A549 (cell line): ENCODE measurements around the gene FGF14. TPM values are rescaled to one million over a fixed set of nuclear protein-coding genes. Genes with fewer than 3 reads are reported as not detected.

Experiments used
- ATAC-seq, 2 experiments: fragments of 200-7000 bp in 1 of 2; fragments of >200 bp in 1 of 2; cut with Nextera tagmentation in 1 of 2; cut with Tn5 transposase in 1 of 2; 3 replicates each; pipeline versions ENCODE4 v1.8.0 to v1.9.1; 2018 to 2020; ENCODE audit warnings: mild to moderate bottlenecking in 1 of 2, moderate library complexity in 1 of 2
- CTCF ChIA-PET: fragments of 300-600 bp; sonication (Branson Sonifier 250); formaldehyde crosslinking; extraction: SDS; loops from one replicate; lab custom pipeline; 2021; ENCODE audit warnings: antibody characterized with exemption, inconsistent platforms; lab: Yijun Ruan, JAX
- POLR2A ChIA-PET: fragments of 350-600 bp; formaldehyde crosslinking; extraction: SDS; loops from one replicate; lab custom pipeline; 2021; ENCODE audit warnings: antibody characterized with exemption, inconsistent platforms; lab: Yijun Ruan, JAX
- DNase-seq, 2 experiments: peaks; one replicate each; pipeline versions ENCODE4 v3.0.0 to v3.0.0-alpha.2; 2011 to 2016; ENCODE audit warnings: low read depth in 1 of 2, low spot score in 1 of 2
- FAIRE-seq: peaks from 2 replicates; lab custom pipeline; 2011; peaks lifted over from hg19 to GRCh38; lab: Jason Lieb, UNC
- H3K27ac ChIP-seq, 2 experiments: fragments of >200 bp; sonication (Bioruptor Twin); formaldehyde crosslinking; 3 replicates each; pipeline ENCODE4 v1.5.1; 2016 to 2017
- H3K4me1 ChIP-seq: fragments of >200 bp; sonication (Bioruptor Twin); formaldehyde crosslinking; 3 replicates; pipeline ENCODE4 v1.6.1; 2016
- H3K4me2 ChIP-seq: fragments of >200 bp; sonication (Bioruptor Twin); formaldehyde crosslinking; 3 replicates; pipeline ENCODE4 v1.6.1; 2016
- H3K4me3 ChIP-seq: fragments of >200 bp; sonication (Bioruptor Twin); formaldehyde crosslinking; 3 replicates; pipeline ENCODE4 v1.5.1; 2016
- H3K9me3 ChIP-seq: fragments of >200 bp; sonication (Bioruptor Twin); formaldehyde crosslinking; 3 replicates; pipeline ENCODE4 v1.6.1; 2016
- BHLHE40 ChIP-seq: IDR thresholded peaks from 2 replicates; pipeline ENCODE4 v1.6.1; 2012; ENCODE audit warnings: low read depth, low read length, inconsistent platforms
- CTCF ChIP-seq: fragments of >200 bp; sonication (Bioruptor Twin); formaldehyde crosslinking; IDR thresholded peaks from 3 replicates; pipeline ENCODE4 v1.5.1; 2016
- ELK1 ChIP-seq: fragments of 150-350 bp; IDR thresholded peaks from 2 replicates; pipeline ENCODE4 v1.6.1; 2014; ENCODE audit warnings: low read depth, mild to moderate bottlenecking, low read length
- EP300 ChIP-seq, 2 experiments: fragments of >200 bp; sonication (Bioruptor Twin); formaldehyde crosslinking; IDR thresholded peaks; 2 replicates in 1 of 2; 3 replicates in 1 of 2; pipeline ENCODE4 v1.6.1; 2016 to 2017
- FOSB ChIP-seq: fragments of 250-450 bp; sonication (Bioruptor Pico); IDR thresholded peaks from 2 replicates; pipeline ENCODE4 v1.5.0; 2020; ENCODE audit warnings: mild to moderate bottlenecking, moderate library complexity
- GATA3 ChIP-seq: IDR thresholded peaks from 2 replicates; pipeline ENCODE4 v1.6.1; 2012; ENCODE audit warnings: borderline replicate concordance
- JUNB ChIP-seq: fragments of >200 bp; sonication (Bioruptor Twin); formaldehyde crosslinking; IDR thresholded peaks from 2 replicates; pipeline ENCODE4 v1.6.1; 2016
- MYC ChIP-seq: IDR thresholded peaks from 2 replicates; pipeline ENCODE4 v1.6.1; 2012; ENCODE audit warnings: mild to moderate bottlenecking, inconsistent platforms, low read length, improper control_type of control experiment, borderline replicate concordance
- RFX5 ChIP-seq: fragments of 450-650 bp; IDR thresholded peaks from 2 replicates; pipeline ENCODE4 v1.7.1; 2014; ENCODE audit warnings: antibody characterized with exemption, mild to moderate bottlenecking, moderate library complexity
- SMC3 ChIP-seq: fragments of >200 bp; sonication (Bioruptor Twin); formaldehyde crosslinking; IDR thresholded peaks from 3 replicates; pipeline ENCODE4 v1.6.1; 2018; ENCODE audit warnings: inconsistent platforms
- USF2 ChIP-seq: fragments of 450-650 bp; IDR thresholded peaks from 2 replicates; pipeline ENCODE4 v1.6.1; 2014; ENCODE audit warnings: antibody characterized with exemption
- WGBS: methylation state at CpG from one replicate; pipeline ENCODE4 v1.1.6; 2017; ENCODE audit errors: missing lambda C conversion rate; 5-methylcytosine and 5-hydroxymethylcytosine counted together
- polyA plus RNA-seq, 4 experiments: library from polyadenylated mRNA; depleted of rRNA in 3 of 4; stranded (reverse); fragments of >200 nt; fragmentation: RNase III in 1 of 4; extraction: RNeasy Plus Mini Kit Qiagen cat#74134 plus additional on column Dnase treatment in 1 of 4; gene quantifications; 2 replicates in 3 of 4; 3 replicates in 1 of 4; pipeline ENCODE4 v1.2.3, GENCODE V29; 2011 to 2017
- TF ChIP-seq, protein P1 (sequence below): fragments of 250-450 bp; sonication (Bioruptor Pico); IDR thresholded peaks from 2 replicates; pipeline ENCODE4 v1.5.0; 2020; ENCODE audit warnings: low read depth, mild to moderate bottlenecking, moderate library complexity
- TF ChIP-seq, protein P2 (sequence below): fragments of 250-450 bp; sonication (Bioruptor Pico); IDR thresholded peaks from 2 replicates; pipeline ENCODE4 v1.5.0; 2021; ENCODE audit warnings: mild to moderate bottlenecking, moderate library complexity, borderline replicate concordance
- TF ChIP-seq, protein P3 (sequence below): IDR thresholded peaks from 2 replicates; pipeline ENCODE4 v1.6.1; 2012; ENCODE audit warnings: low read depth, borderline replicate concordance

FGF14 gene
- polyA plus RNA-seq, 2 of the 4 experiments (the other 2 are of a cell fraction) = not detected

- FAIRE-seq (no peak), ATAC-seq (no peak), DNase-seq (no peak)
- no peaks in the 10 kb centered on the region for H3K9me3 ChIP-seq
- ChIA-PET CTCF (no interaction called here), POLR2A (no interaction called here)
- TF ChIP-seq JUNB = no peak
- TF ChIP-seq, protein P1, sequence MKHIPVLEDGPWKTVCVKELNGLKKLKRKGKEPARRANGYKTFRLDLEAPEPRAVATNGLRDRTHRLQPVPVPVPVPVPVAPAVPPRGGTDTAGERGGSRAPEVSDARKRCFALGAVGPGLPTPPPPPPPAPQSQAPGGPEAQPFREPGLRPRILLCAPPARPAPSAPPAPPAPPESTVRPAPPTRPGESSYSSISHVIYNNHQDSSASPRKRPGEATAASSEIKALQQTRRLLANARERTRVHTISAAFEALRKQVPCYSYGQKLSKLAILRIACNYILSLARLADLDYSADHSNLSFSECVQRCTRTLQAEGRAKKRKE (CRISPR knock-in tag) = no peak
- no peak for TF ChIP-seq USF2
- no peak for TF ChIP-seq GATA3
- H3K27ac ChIP-seq = no peak overlapping the region
- no peak overlapping the region for H3K4me3 ChIP-seq
- WGBS = 35% methylated on average over 5 of the region's 5 CpGs
- H3K4me1 ChIP-seq = no peaks in the 10 kb centered on the region
- H3K4me2 ChIP-seq = no peak overlapping the region
Measured at GRCh38 chr13:101858860-101859259, 543.0 kb downstream of the FGF14 start.

DNA sequence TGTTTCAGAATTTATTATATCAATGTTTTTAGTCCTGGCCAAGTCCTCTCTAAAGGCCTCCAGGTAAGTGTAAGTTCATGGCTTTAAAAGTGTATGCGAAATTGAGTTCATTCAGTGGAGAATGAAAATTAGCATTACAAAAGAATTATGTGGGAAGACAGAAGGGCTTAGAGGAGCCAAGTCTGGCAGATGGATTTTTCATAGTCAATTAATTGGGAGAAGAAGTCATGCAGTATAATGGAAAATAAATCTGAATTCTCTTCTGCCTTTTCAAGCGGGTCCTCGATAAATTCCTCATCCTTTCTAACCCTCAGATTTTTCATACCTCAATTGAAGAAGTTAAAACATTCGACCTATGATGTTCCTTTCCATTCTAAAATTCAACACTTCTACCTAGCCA is 555.1 kb downstream of the FGF14 start:
- 48% methylated on average over 4 of the region's 4 CpGs for WGBS
- no peak for TF ChIP-seq MYC
- TF ChIP-seq ELK1 = no peak
- no peak for TF ChIP-seq RFX5
- TF ChIP-seq, protein P2, sequence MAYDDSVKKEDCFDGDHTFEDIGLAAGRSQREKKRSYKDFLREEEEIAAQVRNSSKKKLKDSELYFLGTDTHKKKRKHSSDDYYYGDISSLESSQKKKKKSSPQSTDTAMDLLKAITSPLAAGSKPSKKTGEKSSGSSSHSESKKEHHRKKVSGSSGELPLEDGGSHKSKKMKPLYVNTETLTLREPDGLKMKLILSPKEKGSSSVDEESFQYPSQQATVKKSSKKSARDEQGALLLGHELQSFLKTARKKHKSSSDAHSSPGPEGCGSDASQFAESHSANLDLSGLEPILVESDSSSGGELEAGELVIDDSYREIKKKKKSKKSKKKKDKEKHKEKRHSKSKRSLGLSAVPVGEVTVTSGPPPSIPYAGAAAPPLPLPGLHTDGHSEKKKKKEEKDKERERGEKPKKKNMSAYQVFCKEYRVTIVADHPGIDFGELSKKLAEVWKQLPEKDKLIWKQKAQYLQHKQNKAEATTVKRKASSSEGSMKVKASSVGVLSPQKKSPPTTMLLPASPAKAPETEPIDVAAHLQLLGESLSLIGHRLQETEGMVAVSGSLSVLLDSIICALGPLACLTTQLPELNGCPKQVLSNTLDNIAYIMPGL (CRISPR knock-in tag) = no peak
- no peak for TF ChIP-seq BHLHE40
- TF ChIP-seq, all 56 proteins: peak for 0
- ChIA-PET POLR2A (no interaction called here), CTCF (no interaction called here)
- Histone ChIP-seq H3K4me1 (no peaks in the 10 kb centered on the region), H3K4me2 (no peak overlapping the region), H3K27ac (no peak overlapping the region), H3K4me3 (no peak overlapping the region), H3K9me3 (no peaks in the 10 kb centered on the region)
- no peak for DNase-seq
- no peak for ATAC-seq
- no peak for FAIRE-seq

GRCh38 chr13:101846249-101846648 is 555.6 kb downstream of the FGF14 start:
- no peak for DNase-seq
- ChIA-PET POLR2A (no interaction called here), CTCF (no interaction called here)
- no peak for FAIRE-seq
- WGBS = 9% methylated on average over 2 of the region's 2 CpGs
- H3K4me1 ChIP-seq = no peaks in the 10 kb centered on the region
- no peak overlapping the region for H3K4me3 ChIP-seq
- H3K9me3 ChIP-seq = no peaks in the 10 kb centered on the region
- ATAC-seq = no peak
- TF ChIP-seq FOSB (CRISPR knock-in tag) (no peak), CTCF (no peak), SMC3 (no peak), EP300 (IDR thresholded peaks at IDR 0.05) (no peak)
- TF ChIP-seq, protein P3, sequence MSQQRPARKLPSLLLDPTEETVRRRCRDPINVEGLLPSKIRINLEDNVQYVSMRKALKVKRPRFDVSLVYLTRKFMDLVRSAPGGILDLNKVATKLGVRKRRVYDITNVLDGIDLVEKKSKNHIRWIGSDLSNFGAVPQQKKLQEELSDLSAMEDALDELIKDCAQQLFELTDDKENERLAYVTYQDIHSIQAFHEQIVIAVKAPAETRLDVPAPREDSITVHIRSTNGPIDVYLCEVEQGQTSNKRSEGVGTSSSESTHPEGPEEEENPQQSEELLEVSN = no peak
- H3K4me2 ChIP-seq = no peak overlapping the region
- H3K27ac ChIP-seq = no peak overlapping the region
